AG04449 (cell line): ENCODE results near the gene AQP5.
"Not testable (repeated sequence)": the region's sequence is repeated elsewhere in the genome, so short reads cannot be mapped to it uniquely, and the experiment has no call there.

ENCODE experiments used
- CTCF ChIA-PET: fragments of 350-600 bp; formaldehyde crosslinking; extraction: SDS; loops from one replicate; lab custom pipeline; 2021; ENCODE audit warnings: antibody characterized with exemption; lab: Yijun Ruan, JAX
- POLR2A ChIA-PET: fragments of 400-600, 350-600 bp; formaldehyde crosslinking; extraction: SDS; loops from one replicate; lab custom pipeline; 2020; ENCODE audit warnings: antibody characterized with exemption, inconsistent platforms; lab: Yijun Ruan, JAX
- DNase-seq: peaks from one replicate; pipeline ENCODE4 v3.0.0-alpha.2; 2010; ENCODE audit warnings: low read depth, low spot score
- H3K4me3 ChIP-seq: 2 replicates; pipeline ENCODE4 v1.5.1; 2011; ENCODE audit warnings: low read depth, mild to moderate bottlenecking, control low read depth, low read length
- TF ChIP-seq, protein P1 (sequence below): IDR thresholded peaks from one replicate; pipeline ENCODE4 v1.5.1; 2011; ENCODE audit warnings: mild to moderate bottlenecking, moderate library complexity, low read length, control low read depth, inconsistent platforms; ENCODE audit not compliant: insufficient read depth; ENCODE audit errors: missing control alignments

The AQP5 gene

DNA sequence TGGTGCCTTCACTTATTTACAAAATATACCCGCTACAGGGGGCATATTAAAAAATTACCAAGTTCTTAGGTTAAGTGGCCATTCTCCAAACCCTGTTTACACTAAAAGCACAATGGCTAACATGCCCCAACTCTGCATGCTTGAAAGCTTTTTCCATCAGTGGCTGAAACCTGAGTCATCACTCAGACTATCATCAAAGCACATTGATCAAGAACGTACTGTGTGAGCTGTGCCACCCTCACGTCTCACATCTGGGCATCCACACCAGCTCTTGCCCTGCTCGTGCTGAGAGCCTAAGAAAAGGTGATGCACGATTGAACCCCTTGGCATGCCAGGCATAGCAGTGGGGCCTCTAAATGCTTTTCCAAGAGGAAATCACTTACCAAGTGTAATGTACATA is 24.3 kb downstream of the AQP5 start:
- POLR2A ChIA-PET, result no interaction called here
- DNase-seq, result no peak
- H3K4me3 ChIP-seq, result no peak overlapping the region
- CTCF ChIA-PET, result interaction anchor here (1.4 to 26.8 kb wide), 7 partner anchors 9 to 118 kb away, joined by 3 to 1042 read pairs (median 8); partner anchors contain the start of gene AQP6
- TF ChIP-seq, protein P1, sequence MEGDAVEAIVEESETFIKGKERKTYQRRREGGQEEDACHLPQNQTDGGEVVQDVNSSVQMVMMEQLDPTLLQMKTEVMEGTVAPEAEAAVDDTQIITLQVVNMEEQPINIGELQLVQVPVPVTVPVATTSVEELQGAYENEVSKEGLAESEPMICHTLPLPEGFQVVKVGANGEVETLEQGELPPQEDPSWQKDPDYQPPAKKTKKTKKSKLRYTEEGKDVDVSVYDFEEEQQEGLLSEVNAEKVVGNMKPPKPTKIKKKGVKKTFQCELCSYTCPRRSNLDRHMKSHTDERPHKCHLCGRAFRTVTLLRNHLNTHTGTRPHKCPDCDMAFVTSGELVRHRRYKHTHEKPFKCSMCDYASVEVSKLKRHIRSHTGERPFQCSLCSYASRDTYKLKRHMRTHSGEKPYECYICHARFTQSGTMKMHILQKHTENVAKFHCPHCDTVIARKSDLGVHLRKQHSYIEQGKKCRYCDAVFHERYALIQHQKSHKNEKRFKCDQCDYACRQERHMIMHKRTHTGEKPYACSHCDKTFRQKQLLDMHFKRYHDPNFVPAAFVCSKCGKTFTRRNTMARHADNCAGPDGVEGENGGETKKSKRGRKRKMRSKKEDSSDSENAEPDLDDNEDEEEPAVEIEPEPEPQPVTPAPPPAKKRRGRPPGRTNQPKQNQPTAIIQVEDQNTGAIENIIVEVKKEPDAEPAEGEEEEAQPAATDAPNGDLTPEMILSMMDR, result no peak

GRCh38 chr12:49986476-49986875 is 24.8 kb downstream of the AQP5 start:
- H3K4me3 ChIP-seq, POLR2A ChIA-PET, DNase-seq: not testable (repeated sequence)
- CTCF ChIA-PET, result interaction anchor here (1.4 to 26.8 kb wide), 5 partner anchors 17 to 82 kb away, joined by 6 to 1042 read pairs (median 41); partner anchors contain the start of gene AQP6

- TF ChIP-seq, protein P1, result no peak
- no peak overlapping the region for H3K4me3 ChIP-seq
- ChIA-PET POLR2A (no interaction called here), CTCF (interaction anchor here (3.6 to 26.8 kb wide), 3 partner anchors 18 to 81 kb away, joined by 21 to 1042 read pairs (median 385); partner anchors contain the start of gene AQP6)
- DNase-seq, result no peak
Measured at GRCh38 chr12:49987625-49988303, 26.1 kb downstream of the AQP5 start.

DNA sequence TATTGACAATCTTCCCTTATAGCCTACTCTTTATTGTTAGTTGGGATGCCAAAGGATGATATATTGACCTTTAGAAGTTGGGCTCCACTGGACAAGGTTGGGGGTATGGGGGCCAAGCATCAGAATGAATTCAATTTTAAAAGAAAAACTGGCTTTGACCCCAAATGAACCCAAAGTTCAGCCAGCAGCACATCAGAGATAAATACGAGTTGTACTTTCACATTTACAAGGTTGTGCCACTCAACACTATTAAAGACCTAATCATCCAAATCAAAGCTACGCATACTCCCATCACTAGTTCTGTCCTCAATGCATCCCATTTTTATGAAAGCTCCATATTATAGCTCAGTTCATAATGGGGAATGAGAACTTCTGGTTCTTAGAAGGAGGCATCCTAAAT is 27.7 kb downstream of the AQP5 start:
- DNase-seq, H3K4me3 ChIP-seq, POLR2A ChIA-PET: not testable (repeated sequence)
- CTCF ChIA-PET, result interaction anchor here (1.3 to 3.6 kb wide), 3 partner anchors 25 to 67 kb away, joined by 4 to 21 read pairs (median 5); no protein-coding TSS in a partner anchor

- POLR2A ChIA-PET, result no interaction called here
- CTCF ChIA-PET, result interaction anchor here (0.6 to 3.6 kb wide), 8 partner anchors 16 to 66 kb away, joined by 3 to 21 read pairs (median 5); no protein-coding TSS in a partner anchor
- H3K4me3 ChIP-seq, result no peak overlapping the region
- TF ChIP-seq, protein P1, result no peak
- no peak for DNase-seq
Measured at GRCh38 chr12:49990273-49990672, 28.6 kb downstream of the AQP5 start.

DNA sequence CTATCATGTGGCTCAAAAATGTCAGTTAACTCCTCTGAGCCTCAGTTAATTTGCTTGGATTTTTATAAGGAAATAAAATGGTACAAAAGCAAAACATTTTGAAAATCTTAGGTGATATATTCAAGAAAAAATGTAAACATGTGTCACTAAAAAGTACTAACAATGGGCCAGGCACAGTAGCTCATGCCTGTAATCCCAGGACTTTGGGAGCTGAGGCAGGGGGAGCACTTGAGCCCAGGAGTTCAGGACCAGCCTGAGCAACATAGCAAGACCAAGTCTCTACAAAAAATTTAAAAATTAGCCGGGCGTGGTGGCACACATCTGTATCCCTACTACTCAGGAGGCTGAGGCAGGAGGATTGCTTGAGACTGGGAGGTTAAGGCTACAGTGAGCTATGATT is 36.8 kb downstream of the AQP5 start:
- TF ChIP-seq, protein P1, result no peak
- CTCF ChIA-PET, result interaction anchor here (0.6 to 1.7 kb wide), 5 partner anchors 15 to 57 kb away, joined by 3 to 10 read pairs (median 4); no protein-coding TSS in a partner anchor
- H3K4me3 ChIP-seq, result no peak overlapping the region
- POLR2A ChIA-PET, result no interaction called here
- no peak for DNase-seq

DNA sequence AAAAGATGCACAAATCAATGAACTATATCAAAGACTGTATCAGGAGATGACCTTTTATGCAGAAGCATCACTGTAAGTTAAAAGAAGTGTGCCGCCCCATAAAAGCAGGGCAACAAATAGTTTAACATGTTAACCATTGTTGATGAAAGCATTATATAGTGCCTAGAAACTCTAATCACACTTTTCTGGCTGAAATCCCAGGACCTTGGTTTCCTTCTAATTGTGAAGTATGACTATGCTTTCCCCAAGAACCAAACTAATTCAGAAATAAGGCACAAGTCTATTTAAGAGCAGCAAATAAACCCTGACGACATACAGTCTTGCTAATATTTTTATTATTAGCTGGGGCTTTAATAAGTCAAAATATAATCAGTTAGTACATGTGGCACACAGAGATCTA is 41.9 kb downstream of the AQP5 start:
- TF ChIP-seq, protein P1, result no peak
- ChIA-PET POLR2A (no interaction called here), CTCF (interaction anchor here (0.8 to 4.8 kb wide), 7 partner anchors 9 to 67 kb away, joined by 3 to 18 read pairs (median 9); no protein-coding TSS in a partner anchor)
- no peak overlapping the region for H3K4me3 ChIP-seq
- no peak for DNase-seq
